EL (cell line): ENCODE results near the gene FMNL3.
A peak's percentile ranks its signal among the peaks of the same experiment; 100 is the strongest.
"Not testable (repeated sequence)": the region's sequence is repeated elsewhere in the genome, so short reads cannot be mapped to it uniquely, and the experiment has no call there.

ENCODE experiments used
- DNase-seq: peaks from one replicate; pipeline ENCODE4 v3.0.0-alpha.2; 2016

The FMNL3 gene, protein sequence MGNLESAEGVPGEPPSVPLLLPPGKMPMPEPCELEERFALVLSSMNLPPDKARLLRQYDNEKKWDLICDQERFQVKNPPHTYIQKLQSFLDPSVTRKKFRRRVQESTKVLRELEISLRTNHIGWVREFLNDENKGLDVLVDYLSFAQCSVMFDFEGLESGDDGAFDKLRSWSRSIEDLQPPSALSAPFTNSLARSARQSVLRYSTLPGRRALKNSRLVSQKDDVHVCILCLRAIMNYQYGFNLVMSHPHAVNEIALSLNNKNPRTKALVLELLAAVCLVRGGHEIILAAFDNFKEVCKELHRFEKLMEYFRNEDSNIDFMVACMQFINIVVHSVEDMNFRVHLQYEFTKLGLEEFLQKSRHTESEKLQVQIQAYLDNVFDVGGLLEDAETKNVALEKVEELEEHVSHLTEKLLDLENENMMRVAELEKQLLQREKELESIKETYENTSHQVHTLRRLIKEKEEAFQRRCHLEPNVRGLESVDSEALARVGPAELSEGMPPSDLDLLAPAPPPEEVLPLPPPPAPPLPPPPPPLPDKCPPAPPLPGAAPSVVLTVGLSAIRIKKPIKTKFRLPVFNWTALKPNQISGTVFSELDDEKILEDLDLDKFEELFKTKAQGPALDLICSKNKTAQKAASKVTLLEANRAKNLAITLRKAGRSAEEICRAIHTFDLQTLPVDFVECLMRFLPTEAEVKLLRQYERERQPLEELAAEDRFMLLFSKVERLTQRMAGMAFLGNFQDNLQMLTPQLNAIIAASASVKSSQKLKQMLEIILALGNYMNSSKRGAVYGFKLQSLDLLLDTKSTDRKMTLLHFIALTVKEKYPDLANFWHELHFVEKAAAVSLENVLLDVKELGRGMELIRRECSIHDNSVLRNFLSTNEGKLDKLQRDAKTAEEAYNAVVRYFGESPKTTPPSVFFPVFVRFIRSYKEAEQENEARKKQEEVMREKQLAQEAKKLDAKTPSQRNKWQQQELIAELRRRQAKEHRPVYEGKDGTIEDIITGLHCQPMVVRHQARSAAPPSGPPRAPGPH

DNA sequence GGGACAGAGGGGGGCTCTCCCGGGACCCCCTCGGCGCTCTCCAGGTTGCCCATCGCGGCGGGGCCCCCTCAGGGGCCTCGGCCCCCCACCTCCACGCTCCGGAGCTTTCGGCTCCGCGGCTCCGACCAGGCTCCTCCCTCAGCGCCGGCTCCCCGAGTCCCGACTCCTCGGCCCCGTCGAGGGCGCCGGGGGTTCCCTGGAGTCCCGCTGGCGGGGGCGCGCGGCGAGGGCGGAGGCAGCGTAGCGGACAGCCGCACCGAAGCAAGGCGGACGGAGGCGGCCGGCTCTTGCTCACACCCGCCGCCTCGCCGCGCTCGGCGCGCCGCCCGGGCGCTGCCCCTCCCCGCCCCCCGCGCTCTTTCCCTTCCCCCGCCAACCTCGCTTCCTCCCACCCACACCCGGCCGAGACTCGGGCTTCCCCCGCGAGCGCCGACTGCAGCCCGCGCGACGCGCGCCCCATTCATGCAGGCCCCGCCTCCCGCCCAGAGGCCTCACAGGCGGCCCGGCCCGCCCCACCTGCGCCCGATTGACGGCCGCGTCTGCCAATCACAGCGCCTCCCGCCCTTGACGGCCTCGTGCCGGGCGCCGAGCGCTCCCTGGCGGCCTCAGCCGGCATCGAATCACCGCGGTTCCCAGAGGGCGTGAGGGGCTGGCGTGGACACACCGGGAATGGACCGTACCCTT lies at the start of gene FMNL3:
TSS of gene FMNL3 (minus strand) at position 278 of the 684 bp plus-strand sequence. CDS start at position 53, 225 bp downstream.
- DNase-seq: peak; percentile 96

DNA sequence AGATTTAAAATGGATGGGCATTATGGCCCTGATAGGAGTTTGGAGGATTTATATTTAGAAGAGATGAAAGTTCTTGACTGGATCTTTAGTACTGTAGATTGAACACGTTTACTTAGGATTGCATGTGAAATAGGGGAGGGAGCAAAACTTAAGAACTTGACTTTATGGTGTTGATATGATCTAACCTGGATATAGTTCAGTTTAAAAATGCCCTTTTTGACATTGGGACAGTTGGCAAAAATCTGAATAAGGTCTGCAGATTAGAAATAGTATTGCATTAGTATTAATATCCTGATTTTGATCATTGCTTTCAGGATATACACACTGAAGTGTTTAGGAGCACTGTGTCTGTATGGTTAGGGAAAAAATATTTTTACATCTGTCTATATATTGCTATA lies 43.8 kb upstream of the FMNL3 start:
- DNase-seq: no peak

DNA sequence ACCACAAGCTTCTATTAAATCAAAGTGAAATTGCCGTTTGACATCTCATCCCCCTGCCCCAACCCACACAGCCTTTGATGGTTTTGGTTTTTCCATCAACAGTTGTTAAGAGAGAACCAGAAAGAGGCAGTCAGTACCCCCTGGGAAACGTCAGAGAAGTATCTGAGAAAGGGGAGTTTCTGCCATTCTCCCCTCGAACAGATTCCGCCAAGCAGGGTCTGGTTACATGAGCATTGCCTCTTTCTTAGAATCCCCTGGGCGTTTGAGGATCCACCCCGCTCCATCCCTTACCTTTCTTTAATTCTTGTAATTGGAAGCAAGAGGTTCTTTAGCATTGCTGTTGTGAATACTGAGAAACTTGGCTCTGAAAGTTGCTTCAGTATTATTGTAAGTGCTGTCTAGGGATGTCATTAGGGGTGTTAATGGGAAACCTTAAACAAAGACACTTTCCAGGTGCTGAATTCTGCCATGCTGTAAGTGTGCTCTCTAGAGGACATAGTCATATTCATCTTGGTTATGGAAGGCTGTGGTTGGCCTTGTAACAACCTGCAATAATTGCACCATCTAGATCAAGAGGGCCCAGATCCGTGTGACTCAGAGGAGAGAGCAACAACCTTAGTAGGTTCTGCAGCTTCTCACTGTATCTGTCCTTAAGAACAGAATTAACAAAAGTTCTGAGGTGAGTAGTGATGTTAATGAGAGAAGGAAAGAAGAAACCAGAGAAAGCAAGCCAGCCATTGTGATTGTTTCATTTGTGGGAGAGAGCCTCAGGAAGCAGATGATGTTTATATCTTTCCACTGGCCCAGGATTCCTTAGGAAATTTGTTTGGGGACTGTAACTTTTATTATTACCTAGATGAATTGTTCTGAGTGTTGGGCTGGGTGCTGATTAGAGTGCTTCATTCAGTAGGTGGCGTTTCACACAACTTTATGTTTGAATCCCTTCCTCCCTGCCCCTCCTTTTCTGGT lies 43.1 kb upstream of the FMNL3 start:
- peak; percentile 70 for DNase-seq

DNA sequence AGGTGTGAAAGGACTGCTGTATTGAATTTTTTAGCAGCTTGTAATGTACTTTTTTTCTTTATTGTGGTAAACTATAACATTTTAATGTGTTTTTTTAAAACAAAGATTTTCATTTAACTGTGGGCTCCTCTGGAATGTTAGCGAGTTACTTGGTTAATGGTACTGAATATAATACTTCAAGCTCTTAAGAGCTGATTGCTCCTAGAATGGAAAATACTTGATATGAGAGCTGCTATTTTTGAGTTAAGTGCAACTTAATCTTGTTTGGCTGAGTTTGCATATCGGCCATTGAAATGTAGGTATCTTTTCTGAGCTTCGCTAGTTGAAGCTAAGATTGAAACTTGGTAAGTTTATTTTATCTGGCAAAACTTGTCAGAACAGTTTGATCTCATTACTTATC lies 41.6 kb upstream of the FMNL3 start:
- no peak for DNase-seq

DNA sequence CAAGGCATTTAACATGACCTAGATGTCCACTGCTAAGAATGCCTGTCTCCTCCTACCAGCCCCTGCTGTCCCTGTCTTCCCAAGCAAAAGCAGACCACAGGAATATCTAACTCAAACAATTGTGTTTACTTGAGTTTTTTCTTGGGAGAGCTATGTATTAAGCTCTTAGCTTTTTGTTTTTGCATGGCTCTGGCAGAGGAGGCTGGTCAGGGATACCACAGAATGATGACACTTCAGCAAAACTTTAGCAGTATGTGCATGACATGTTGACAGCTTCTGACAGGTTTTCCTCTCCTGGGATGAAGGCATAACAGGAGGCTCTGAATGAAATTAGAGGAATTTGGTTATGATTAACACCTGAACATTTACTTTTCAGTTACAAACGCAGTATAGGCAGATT lies 41.1 kb upstream of the FMNL3 start:
- DNase-seq: no peak

DNA sequence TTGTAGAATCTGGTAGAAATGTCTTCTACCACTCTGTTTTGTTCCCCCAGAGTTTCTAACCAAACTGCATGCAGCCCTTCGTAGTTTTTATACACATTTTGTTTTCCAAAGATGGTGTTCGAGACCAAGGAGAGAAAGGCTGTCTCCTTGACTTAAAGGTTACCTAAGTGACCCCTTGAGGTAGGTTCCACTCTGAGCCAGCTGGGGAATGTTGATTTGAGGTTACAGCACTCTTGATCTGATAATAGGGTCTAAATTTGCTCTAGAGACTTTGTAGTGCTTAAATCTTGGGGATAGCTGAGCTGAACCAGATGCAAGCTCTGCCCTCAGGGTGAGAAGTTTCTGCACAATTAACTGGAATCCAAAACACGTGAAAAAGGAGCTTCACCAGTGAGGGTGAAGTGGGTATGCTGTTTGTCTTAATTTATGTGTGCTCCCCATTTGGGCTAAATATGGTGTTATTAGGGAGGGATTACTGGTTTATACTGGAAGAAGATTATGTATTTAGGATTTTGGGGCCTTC lies 37.2 kb upstream of the FMNL3 start:
- DNase-seq: no peak

DNA sequence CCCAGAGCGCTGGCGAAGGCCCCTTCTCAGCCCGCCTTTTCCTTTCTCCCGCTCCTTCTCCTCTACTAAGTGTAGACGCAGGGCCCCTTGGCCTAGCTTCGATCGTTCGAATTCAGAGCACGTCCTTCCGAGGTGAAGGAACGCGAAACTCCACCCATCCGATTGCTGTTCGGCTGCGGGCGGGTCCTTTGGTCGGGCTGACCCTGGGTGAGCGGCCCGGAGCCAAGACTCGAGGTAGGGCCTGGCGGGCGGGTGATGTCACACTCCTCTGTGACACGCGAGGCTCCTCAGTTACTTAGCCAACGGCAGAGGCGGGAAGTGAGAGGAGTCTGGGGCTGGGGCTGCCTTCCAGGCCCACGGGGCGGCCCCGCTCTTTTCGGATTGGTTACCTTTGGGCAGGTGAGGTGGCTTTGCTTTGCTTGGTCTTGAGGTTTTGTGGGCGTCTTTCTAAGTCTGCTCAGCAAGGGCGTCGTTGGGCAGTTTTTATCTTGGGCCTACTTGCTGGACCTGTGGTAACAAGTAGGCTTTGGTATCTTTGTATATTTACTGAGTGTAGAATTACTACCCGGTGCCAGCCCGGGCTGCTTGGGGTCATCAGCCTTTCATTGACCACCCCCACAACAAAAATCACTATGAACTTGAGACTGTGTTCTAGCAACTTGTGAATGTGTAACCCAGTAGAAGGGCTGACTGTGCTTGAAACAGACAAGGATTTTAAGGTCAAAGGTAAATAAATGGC lies 34.8 kb upstream of the FMNL3 start:
- DNase-seq: peak; percentile 94

DNA sequence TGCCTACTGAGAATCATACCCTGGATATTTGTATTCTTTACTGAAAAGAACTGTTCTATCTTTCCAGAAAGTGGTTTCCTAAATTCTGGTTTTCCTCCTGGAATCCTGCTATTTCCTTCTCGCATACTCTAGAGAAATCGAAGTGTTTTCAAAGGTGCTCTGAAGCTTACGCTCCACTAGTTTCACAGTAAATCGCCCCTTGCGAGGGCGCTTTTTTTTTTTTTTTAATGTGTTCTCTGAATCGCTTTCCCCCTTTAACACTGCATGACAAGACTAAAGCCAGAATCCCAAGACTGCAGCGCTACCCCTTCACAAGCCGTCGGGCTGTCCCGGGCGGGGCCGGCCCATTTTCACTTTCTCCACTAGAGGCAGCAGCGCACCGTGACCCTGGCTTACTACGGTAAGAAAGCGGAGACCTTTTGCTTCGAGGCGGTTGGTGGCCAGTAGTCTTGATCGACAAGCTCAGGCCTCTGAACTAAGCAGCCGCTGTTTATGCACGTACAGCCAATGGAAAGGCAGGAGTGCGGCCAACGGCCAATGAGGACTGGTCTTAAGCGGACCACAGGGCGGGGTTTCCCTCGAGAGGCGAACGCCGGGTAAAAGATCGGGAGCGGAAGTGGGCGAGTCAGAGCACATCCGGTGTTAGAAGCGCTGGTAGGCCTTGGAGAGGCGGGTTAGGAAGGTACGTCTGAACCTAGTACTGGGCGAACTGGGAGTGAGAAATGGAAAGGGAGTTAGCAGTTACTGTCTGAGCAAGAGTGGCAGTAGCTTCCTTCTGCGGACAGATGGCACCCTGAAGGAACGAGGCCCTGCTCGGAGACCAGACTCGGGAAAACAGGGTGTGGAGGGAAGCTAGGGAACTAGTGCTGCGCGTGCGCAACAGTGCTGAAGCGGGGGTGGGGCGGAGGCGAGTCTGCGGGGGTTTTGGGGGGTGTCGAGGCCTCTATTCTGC lies 34.0 kb upstream of the FMNL3 start, which contains the start of gene TMBIM6:
TSS of gene TMBIM6 (plus strand) at position 628 of the 952 bp plus-strand sequence. CDS start 10,937 bp downstream, outside the sequence.
- peak; percentile 100 for DNase-seq

DNA sequence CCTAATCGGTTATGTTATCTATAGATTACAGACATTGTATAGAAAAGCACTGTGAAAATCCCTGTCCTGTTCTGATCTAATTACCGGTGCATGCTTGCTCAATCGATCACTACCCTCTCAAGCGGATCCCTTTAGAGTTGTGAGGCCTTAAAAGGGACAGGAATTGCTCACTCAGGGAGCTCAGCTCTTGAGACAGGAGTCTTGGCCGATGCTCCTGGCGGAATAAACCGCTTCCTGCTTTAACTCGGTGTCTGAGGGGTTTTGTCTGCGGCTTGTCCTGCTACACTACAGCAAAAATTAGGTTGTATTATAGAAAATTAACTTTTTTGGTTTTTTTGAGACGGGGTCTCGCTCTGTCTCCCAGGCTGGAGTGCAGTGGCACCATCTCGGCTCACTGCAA lies 33.1 kb upstream of the FMNL3 start:
- DNase-seq: not testable (repeated sequence)

DNA sequence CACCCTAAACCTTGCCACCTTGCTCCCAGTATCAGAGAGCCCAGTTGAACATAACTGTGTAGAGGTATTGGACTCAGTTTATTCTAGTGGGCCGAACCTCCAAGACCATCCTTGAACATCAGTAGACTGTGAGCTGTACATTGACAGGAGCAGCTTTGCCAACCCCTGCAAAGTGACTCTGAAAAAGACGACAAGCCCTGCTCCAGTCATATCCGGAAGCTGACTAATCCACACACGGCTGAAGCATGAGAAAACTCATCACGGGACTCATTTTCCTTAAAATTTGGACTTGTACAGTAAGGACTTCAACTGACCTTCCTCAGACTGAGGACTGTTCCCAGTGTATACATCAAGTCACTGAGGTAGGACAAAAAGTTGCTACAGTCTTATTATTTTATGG lies 31.5 kb upstream of the FMNL3 start:
- DNase-seq: peak; percentile 60

DNA sequence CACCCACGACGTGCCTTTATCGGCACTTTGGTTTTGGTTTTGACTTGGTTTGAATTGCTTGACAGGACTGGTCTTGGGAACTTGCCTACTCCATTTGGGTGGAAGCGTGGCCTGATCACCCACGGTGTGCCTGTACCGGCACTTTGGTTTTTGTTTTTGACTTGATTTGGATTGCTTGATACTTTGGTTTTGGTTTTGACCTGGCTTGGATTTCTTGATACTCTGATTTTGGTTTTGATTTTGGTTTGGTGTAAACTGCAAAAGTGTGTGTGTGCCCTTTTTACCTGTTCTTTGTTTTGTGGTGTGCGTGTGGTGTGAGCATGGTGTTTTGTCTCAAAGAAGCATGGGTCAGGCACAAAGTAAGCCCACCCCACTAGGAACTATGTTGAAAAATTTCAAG lies 27.7 kb upstream of the FMNL3 start:
- DNase-seq: not testable (repeated sequence)

DNA sequence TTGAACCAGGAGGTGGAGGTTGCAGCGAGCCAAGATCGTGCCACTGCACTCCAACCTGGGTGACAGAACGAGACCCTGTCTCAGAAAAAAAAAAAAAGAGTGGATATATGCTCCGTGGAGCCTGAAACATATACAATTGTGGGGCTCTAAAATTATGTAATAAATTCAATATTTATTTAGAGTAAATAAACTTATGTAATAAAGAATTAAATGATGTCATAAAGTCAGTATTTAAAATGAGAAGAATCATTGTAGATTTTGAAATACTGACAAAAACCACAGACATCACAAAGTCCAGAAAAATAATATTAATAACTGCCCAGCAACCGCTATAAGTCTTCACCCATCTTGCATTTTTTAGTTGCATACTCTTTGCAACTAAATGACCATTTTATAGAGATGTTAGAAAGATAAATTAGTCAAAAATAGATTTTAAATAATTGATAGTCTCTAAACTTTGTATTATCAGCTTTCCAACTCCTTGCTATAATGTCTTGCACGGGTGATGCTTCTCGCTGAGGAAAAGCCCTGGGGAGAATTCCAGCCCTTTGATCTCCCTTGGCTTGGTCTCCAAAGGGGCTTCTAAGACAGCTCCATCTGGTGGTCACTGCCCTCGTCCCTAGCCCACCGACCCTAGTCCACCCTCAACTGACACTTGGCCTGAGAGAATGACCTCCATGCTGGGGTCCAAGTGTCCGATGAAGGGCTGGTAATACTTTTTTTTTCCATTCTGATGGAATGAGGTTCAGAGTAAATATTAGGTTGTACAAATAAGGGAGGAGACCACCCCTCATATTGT lies 26.2 kb upstream of the FMNL3 start:
- no peak for DNase-seq

DNA sequence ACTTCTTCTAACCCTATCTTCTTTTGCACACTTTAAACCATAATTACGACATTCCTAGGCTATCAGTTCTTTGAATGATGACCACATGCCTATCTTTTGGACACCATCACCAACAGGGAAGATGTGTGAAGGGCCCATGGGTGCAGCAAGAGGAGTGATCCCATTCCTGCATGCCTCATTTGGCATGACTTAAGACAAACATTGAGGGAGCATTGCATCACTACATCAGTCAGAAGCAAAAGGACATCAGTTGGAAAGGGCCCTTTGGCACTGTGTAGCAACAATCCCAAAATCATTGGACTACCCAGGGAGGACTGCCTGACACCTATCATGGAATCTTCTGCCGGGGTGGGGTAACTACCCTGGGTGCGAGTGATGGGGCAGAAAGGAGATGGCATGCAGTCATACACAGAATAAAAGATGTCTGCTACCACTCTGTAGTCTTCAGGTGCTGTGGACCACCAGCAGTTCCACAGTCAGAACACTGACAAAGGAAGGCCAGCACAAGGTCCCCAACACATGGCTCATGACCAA lies 23.4 kb upstream of the FMNL3 start:
- DNase-seq: no peak

DNA sequence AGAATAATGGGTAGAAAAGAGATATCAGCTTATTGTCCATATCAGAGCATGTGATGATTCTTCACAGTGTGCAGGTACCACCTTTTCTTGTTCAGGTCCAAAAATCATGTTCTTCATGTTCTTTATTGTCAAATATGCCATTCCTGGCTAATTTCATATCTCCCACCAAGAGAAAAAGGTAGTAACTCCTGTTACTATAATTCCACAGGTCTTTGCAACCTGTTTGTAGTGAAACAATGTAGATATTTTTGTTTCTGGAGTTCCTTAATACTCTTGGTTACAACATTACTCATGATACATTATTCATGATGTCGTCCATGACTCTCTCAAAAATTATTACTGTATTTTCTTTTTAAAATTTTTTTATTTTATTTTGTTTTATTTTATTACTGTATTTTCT lies 22.8 kb upstream of the FMNL3 start:
- DNase-seq: no peak

DNA sequence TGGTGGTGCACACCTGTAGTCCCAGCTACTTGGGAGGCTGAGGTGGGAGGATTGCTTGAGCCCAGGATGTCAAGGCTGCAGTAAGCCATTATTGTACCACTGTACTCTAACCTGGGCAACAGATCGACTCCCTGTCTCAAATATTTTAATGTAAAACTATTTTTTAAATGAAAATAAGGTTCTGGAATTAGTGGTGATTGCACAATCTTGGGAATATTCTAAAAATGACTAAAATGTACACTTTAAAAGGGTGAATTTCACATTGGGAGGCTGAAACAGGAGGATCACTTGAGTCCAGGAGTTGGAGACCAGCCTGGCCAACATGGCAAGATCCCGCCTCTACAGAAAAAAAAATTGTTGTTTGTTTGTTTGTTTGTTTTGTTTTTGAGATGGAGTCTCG lies 21.2 kb upstream of the FMNL3 start:
- DNase-seq: no peak

DNA sequence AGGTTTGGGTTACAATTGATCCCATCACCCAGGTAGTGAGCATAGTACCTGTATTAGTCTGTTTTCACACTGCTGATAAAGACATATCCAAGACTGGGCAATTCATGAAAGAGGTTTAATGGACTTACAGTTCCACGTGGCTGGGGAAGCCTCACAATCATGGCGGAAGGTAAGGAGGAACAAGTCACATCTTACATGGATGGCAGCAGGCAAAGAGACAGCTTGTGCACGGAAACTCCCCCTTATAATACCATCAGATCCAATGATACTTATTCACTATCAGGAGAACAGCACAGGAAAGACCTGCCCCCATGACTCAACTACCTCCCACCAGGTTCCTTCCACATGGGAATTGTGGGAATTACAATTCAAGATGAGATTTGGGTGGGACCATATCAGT lies 14.2 kb upstream of the FMNL3 start:
- not testable (repeated sequence) for DNase-seq

DNA sequence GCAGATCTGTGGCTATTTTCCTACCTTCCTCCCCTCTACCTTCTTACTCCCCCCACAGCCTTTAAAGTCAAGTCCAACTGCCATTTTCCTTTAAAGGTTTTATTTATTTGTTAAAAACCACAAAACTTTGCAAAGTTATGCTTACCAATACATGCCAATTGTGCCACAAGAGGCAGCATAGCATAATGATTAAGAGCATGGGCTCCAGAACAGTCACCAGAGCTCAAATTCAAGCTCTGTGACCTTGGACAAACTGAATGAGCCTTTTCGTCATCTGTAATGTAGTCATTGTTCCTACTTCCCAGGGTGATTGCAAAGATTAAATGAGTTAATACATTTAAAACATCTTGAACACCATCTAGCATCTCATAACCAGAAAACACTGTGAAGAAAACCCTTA lies 13.0 kb upstream of the FMNL3 start:
- DNase-seq: no peak

DNA sequence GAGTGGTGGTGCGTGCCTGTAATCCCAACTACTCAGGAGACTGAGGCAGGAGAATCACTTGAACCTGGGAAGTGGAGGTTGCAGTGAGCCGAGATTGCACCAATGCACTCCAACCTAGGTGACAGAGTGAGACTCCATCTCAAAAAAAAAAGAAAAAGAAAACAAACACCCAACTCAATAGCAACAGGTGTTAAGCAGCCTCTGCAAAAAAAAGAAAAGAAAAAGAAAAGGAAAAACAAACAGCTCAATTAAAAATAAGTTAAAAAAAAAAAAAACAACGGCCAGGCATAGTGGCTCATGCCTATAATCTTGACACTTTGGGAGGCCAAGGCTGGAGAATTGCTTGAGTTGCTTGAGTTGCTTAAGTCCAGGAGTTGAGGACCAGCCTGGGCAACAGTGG lies 10.6 kb upstream of the FMNL3 start:
- not testable (repeated sequence) for DNase-seq
